K562 (cell line): Measurements from ENCODE around the gene MOB1B. TPM values are rescaled to one million over a fixed set of nuclear protein-coding genes. Genes with fewer than 3 reads are reported as not detected.
A peak's percentile ranks its signal among the peaks of the same experiment; 100 is the strongest.

Experiments used
- ATF1 ChIP-seq, 2 experiments: fragments of 450-650 bp in 1 of 2; IDR thresholded peaks; 2 replicates each; pipeline ENCODE4 v1.6.1; 2016; ENCODE audit warnings: missing compliant biosample characterization in 1 of 2, missing genetic modification characterization in 1 of 2
- BMI1 ChIP-seq: fragments of 150-350 bp; IDR thresholded peaks from 2 replicates; pipeline ENCODE4 v1.6.1; 2014; ENCODE audit warnings: low read length
- CEBPB ChIP-seq: fragments of 450-650 bp; IDR thresholded peaks from 2 replicates; pipeline ENCODE4 v1.6.1; 2016; ENCODE audit warnings: missing genetic modification characterization, missing compliant biosample characterization
- CHAMP1 ChIP-seq: fragments of 450-650 bp; IDR thresholded peaks from 2 replicates; pipeline ENCODE4 v1.6.1; 2016; ENCODE audit warnings: mild to moderate bottlenecking
- EP300 ChIP-seq: IDR thresholded peaks from 2 replicates; pipeline ENCODE4 v1.6.1; 2012; ENCODE audit warnings: low read length, improper control_type of control experiment
- FOXA3 ChIP-seq, 2 experiments: fragments of 450-650 bp in 1 of 2; sonication (generic) in 1 of 2; formaldehyde crosslinking; IDR thresholded peaks in 1 of 2; conservative IDR thresholded peaks in 1 of 2; 2 replicates each; pipeline versions ENCODE4 v1.4.0 to v1.8.0; 2020 to 2022; ENCODE audit warnings: mild to moderate bottlenecking in 2 of 2, missing genetic modification reagents in 1 of 2
- GABPB1 ChIP-seq: sonication (generic); formaldehyde crosslinking; IDR thresholded peaks from 2 replicates; pipeline ENCODE4 v1.8.0; 2022; ENCODE audit warnings: mild to moderate bottlenecking, missing genetic modification reagents
- HDAC1 ChIP-seq, 2 experiments: fragments of 450-650 bp; IDR thresholded peaks; 2 replicates each; pipeline ENCODE4 v1.6.1; 2016 to 2017; ENCODE audit warnings: inconsistent platforms in 1 of 2, mild to moderate bottlenecking in 1 of 2, moderate library complexity in 1 of 2
- HDGF ChIP-seq: fragments of 450-650 bp; IDR thresholded peaks from 2 replicates; pipeline ENCODE4 v1.6.1; 2016
- HEY1 ChIP-seq: fragments of 250-450 bp; sonication (Bioruptor Pico); IDR thresholded peaks from 2 replicates; pipeline ENCODE4 v1.5.0; 2020; ENCODE audit warnings: mild to moderate bottlenecking, moderate library complexity, borderline replicate concordance
- HMBOX1 ChIP-seq: sonication (generic); IDR thresholded peaks from 2 replicates; pipeline ENCODE4 v1.6.1; 2016
- HNRNPL ChIP-seq: fragments of 200-400 bp; formaldehyde crosslinking; IDR thresholded peaks from 2 replicates; pipeline ENCODE4 v1.6.1; 2017; ENCODE audit warnings: low read depth, mild to moderate bottlenecking, low read length
- LARP7 ChIP-seq: fragments of 450-650 bp; IDR thresholded peaks from 2 replicates; pipeline ENCODE4 v1.6.1; 2016
- NCOA2 ChIP-seq, 2 experiments: fragments of 450-650 bp; IDR thresholded peaks; 2 replicates each; pipeline ENCODE4 v1.6.1; 2018; ENCODE audit warnings: mild to moderate bottlenecking in 2 of 2, moderate library complexity in 1 of 2; ENCODE audit not compliant: partially characterized antibody in 2 of 2
- NUFIP1 ChIP-seq: fragments of 450-650 bp; IDR thresholded peaks from 2 replicates; pipeline ENCODE4 v1.6.1; 2018; ENCODE audit not compliant: partially characterized antibody
- PYGO2 ChIP-seq: fragments of 450-650 bp; IDR thresholded peaks from 2 replicates; pipeline ENCODE4 v1.6.1; 2016; ENCODE audit warnings: mild to moderate bottlenecking, missing genetic modification characterization, moderate library complexity, missing compliant biosample characterization
- RBM15 ChIP-seq: fragments of 200-400 bp; formaldehyde crosslinking; IDR thresholded peaks from 2 replicates; pipeline ENCODE4 v1.6.1; 2018; ENCODE audit warnings: mild to moderate bottlenecking, low read length, moderate library complexity; ENCODE audit not compliant: insufficient read depth
- RBM22 ChIP-seq: fragments of 200-400 bp; formaldehyde crosslinking; IDR thresholded peaks from 2 replicates; pipeline ENCODE4 v1.6.1; 2018; ENCODE audit warnings: low read length, low read depth; ENCODE audit not compliant: poor library complexity, severe bottlenecking
- RNF2 ChIP-seq: sonication (generic); IDR thresholded peaks from 2 replicates; pipeline ENCODE4 v1.6.1; 2016
- SLC30A9 ChIP-seq: fragments of 250-450 bp; sonication (Bioruptor Pico); IDR thresholded peaks from 2 replicates; pipeline ENCODE4 v1.8.0; 2022; ENCODE audit warnings: mild to moderate bottlenecking, moderate library complexity
- SRF ChIP-seq, 2 experiments: fragments of 250-450, 450-650 bp in 1 of 2; sonication (Bioruptor Pico) in 1 of 2; sonication (generic) in 1 of 2; formaldehyde crosslinking; IDR thresholded peaks; 2 replicates each; pipeline versions ENCODE4 v1.5.0 to v1.5.1; 2020 to 2022; ENCODE audit warnings: mild to moderate bottlenecking in 1 of 2, missing genetic modification reagents in 1 of 2
- TBP ChIP-seq: optimal IDR thresholded peaks from 2 replicates; pipeline ENCODE3; 2011; ENCODE audit warnings: low read depth, low read length, improper control_type of control experiment
- ZBTB26 ChIP-seq: fragments of 450-650 bp; formaldehyde crosslinking; IDR thresholded peaks from 2 replicates; pipeline ENCODE4 v1.4.0; 2022; ENCODE audit warnings: missing genetic modification characterization
- ZNF41 ChIP-seq: fragments of 250-450 bp; sonication (Bioruptor Pico); conservative IDR thresholded peaks from 2 replicates; pipeline ENCODE4 v1.4.0; 2020; ENCODE audit warnings: mild to moderate bottlenecking
- ZNF561 ChIP-seq: fragments of 450-650 bp; formaldehyde crosslinking; conservative IDR thresholded peaks from 2 replicates; pipeline ENCODE4 v1.4.0; 2020; ENCODE audit warnings: mild to moderate bottlenecking, moderate library complexity
- ZNF696 ChIP-seq: fragments of 250-450 bp; sonication (Bioruptor Pico); conservative IDR thresholded peaks from 2 replicates; pipeline ENCODE4 v1.4.0; 2020; ENCODE audit warnings: mild to moderate bottlenecking, moderate library complexity
- ZNF75A ChIP-seq: fragments of 450-650 bp; formaldehyde crosslinking; IDR thresholded peaks from 2 replicates; pipeline ENCODE4 v1.4.0; 2020; ENCODE audit warnings: mild to moderate bottlenecking
- ZNF77 ChIP-seq: fragments of 250-450 bp; sonication (Bioruptor Pico); IDR thresholded peaks from 2 replicates; pipeline ENCODE4 v1.5.0; 2020
- polyA plus RNA-seq, 8 experiments: library from polyadenylated mRNA; depleted of rRNA in 4 of 8; stranded (reverse) in 5 of 8; unstranded in 3 of 8; fragments of >200 nt; fragmentation: Nextera tagmentation in 2 of 8; fragmentation: Illumina TruSeq in 1 of 8; extraction: Ambion mirVana in 2 of 8; extraction: Trizol in 1 of 8; gene quantifications; 2 replicates each; pipeline versions ENCODE4 v1.2.1 to v1.2.3, GENCODE V29; 2011 to 2014; ENCODE audit warnings: inconsistent platforms in 1 of 8, missing spikeins in 1 of 8
- total RNA-seq, 7 experiments: library from RNA; depleted of rRNA in 6 of 7; stranded (reverse); fragments of >200 nt in 6 of 7; fragmentation: Illumina TruSeq in 2 of 7; extraction: Trizol in 2 of 7; gene quantifications; 2 replicates each; pipeline versions ENCODE4 v1.2.1 to v1.2.3, GENCODE V29; 2011 to 2021; ENCODE audit warnings: low replicate concordance in 1 of 7

MOB1B gene
- total and polyA plus RNA-seq, 9 of the 15 experiments (the other 6 are each of a cell fraction or from before 2014, with no cell fraction given), result 8.4 to 37.8 (median 19.0) TPM

- TF ChIP-seq EP300, result no peak; the same call in 1 of the 2 replicates
- no peak for TF ChIP-seq BMI1
- peak; percentile 33 for TF ChIP-seq RBM22
- no peak for TF ChIP-seq ZNF696 (CRISPR knock-in tag)
- no peak for TF ChIP-seq ATF1 (CRISPR knock-in tag; IDR thresholded peaks at IDR 0.05)
- TF ChIP-seq ATF1 (tag; IDR thresholded peaks at IDR 0.05), result no peak
- TF ChIP-seq ZNF77 (CRISPR knock-in tag), result no peak
- TF ChIP-seq PYGO2 (tag), result no peak
- TF ChIP-seq SRF (CRISPR knock-in tag; IDR thresholded peaks at IDR 0.05), result peak in 1 of 2 experiments; percentile 66; a peak in 1 of 4 replicates
- TF ChIP-seq RBM15, result no peak
- peak; percentile 73 for TF ChIP-seq GABPB1 (CRISPR knock-in tag)
- no peak for TF ChIP-seq NUFIP1
- TF ChIP-seq RNF2, result no peak
- no peak for TF ChIP-seq NCOA2 (IDR thresholded peaks at IDR 0.05; ENCODE audit: partially characterized antibody in 2 of 2)
- no peak for TF ChIP-seq ZNF41 (CRISPR knock-in tag)
- TF ChIP-seq HEY1 (CRISPR knock-in tag), result no peak
- peak; percentile 76 for TF ChIP-seq TBP
- peak; percentile 85 for TF ChIP-seq HMBOX1
- TF ChIP-seq HNRNPL, result no peak
- TF ChIP-seq FOXA3 (CRISPR knock-in tag; conservative IDR thresholded peaks at IDR 0.05 in 1 of 2, IDR thresholded peaks at IDR 0.05 in 1 of 2), result no peak
- TF ChIP-seq ZNF75A (CRISPR knock-in tag), result no peak
- peak; percentile 18; the same call in 1 of the 2 replicates for TF ChIP-seq HDGF
- no peak for TF ChIP-seq ZBTB26 (CRISPR knock-in tag)
- TF ChIP-seq SLC30A9 (CRISPR knock-in tag), result no peak
- 0 out of 4 replicates have a peak, but pooled peaks of 1 of the 2 experiments have one; percentile 34 for TF ChIP-seq HDAC1 (IDR thresholded peaks at IDR 0.05)
- TF ChIP-seq LARP7, result no peak
- no peak for TF ChIP-seq CHAMP1
- no peak for TF ChIP-seq ZNF561 (CRISPR knock-in tag)
- TF ChIP-seq CEBPB (tag), result no peak
Measured at GRCh38 chr4:70901984-70902576, at the start of gene MOB1B (continued).
